Activated B cell treated with CpG ODN at 0.5 μM for 24 hours (primary cell): ENCODE data around the gene EPSTI1. TPM values are rescaled to one million over a fixed set of nuclear protein-coding genes. Genes with fewer than 3 reads are reported as not detected.

Experiments used
- ATAC-seq: fragments of 200-7000 bp; cut with Tn5 transposase; one replicate; pipeline ENCODE4 v1.10.0; 2021; ENCODE audit warnings: low read depth, mild to moderate bottlenecking, moderate library complexity
- CTCF ChIA-PET: fragments of 350-600 bp; sonication (Branson Sonifier 250); formaldehyde crosslinking; loops from one replicate; lab custom pipeline; 2021; ENCODE audit warnings: antibody characterized with exemption; lab: Charles Lee
- POLR2A ChIA-PET: fragments of 350-600 bp; sonication (Branson Sonifier 250); formaldehyde crosslinking; loops from one replicate; lab custom pipeline; 2021; ENCODE audit warnings: antibody characterized with exemption; lab: Charles Lee
- DNase-seq: peaks from one replicate; pipeline ENCODE4 v3.0.0; 2022
- H3K27ac Mint-ChIP-seq: one replicate; pipeline ENCODE4 v1.8.0; 2020; ENCODE audit warnings: mixed read lengths
- H3K27me3 Mint-ChIP-seq: one replicate; pipeline ENCODE4 v1.8.0; 2021; ENCODE audit warnings: mixed read lengths
- H3K36me3 Mint-ChIP-seq: one replicate; pipeline ENCODE4 v1.8.0; 2021; ENCODE audit warnings: low read depth, mixed read lengths
- H3K4me1 Mint-ChIP-seq: one replicate; pipeline ENCODE4 v1.8.0; 2021; ENCODE audit warnings: mixed read lengths
- H3K4me3 Mint-ChIP-seq: one replicate; pipeline ENCODE4 v1.8.0; 2020; ENCODE audit warnings: mild to moderate bottlenecking, mixed read lengths
- H3K9me3 Mint-ChIP-seq: one replicate; pipeline ENCODE4 v1.8.0; 2020; ENCODE audit warnings: mixed read lengths
- intact Hi-C: fragments of 100-400 bp; cut with micrococcal nuclease; formaldehyde crosslinking; loops from one replicate; pipeline ENCODE4 v1.15.1; 2024
- total RNA-seq: library from RNA; stranded (reverse); gene quantifications from 2 replicates; pipeline ENCODE4 v1.2.3, GENCODE V29; 2022
- TF ChIP-seq, protein P1 (sequence below): fragments of 200-600 bp; IDR thresholded peaks from one replicate; pipeline ENCODE4 v1.8.0; 2022; ENCODE audit warnings: antibody characterized with exemption, mild to moderate bottlenecking

EPSTI1 gene
- total RNA-seq, 1 donor from 2014 or later: 32.8 TPM

- Mint-ChIP-seq H3K36me3 (no peaks in the 10 kb centered on the region), H3K27me3 (peaks cover 8% of the 10 kb centered on the region), H3K9me3 (no peaks in the 10 kb centered on the region), H3K4me3 (no peak overlapping the region), H3K4me1 (no peaks in the 10 kb centered on the region), H3K27ac (no peak overlapping the region)
- intact Hi-C loops: no loop called here
- ChIA-PET POLR2A (no interaction called here), CTCF (no interaction called here)
- TF ChIP-seq, protein P1, sequence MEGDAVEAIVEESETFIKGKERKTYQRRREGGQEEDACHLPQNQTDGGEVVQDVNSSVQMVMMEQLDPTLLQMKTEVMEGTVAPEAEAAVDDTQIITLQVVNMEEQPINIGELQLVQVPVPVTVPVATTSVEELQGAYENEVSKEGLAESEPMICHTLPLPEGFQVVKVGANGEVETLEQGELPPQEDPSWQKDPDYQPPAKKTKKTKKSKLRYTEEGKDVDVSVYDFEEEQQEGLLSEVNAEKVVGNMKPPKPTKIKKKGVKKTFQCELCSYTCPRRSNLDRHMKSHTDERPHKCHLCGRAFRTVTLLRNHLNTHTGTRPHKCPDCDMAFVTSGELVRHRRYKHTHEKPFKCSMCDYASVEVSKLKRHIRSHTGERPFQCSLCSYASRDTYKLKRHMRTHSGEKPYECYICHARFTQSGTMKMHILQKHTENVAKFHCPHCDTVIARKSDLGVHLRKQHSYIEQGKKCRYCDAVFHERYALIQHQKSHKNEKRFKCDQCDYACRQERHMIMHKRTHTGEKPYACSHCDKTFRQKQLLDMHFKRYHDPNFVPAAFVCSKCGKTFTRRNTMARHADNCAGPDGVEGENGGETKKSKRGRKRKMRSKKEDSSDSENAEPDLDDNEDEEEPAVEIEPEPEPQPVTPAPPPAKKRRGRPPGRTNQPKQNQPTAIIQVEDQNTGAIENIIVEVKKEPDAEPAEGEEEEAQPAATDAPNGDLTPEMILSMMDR: no peak
- ATAC-seq: no peak
- DNase-seq: no peak
Observed at GRCh38 chr13:42847891-42848663, 144.0 kb downstream of the EPSTI1 start.

- CTCF ChIA-PET: no interaction called here
- no peaks in the 10 kb centered on the region for H3K36me3 Mint-ChIP-seq
- peaks cover 7% of the 10 kb centered on the region for H3K27me3 Mint-ChIP-seq
- H3K27ac Mint-ChIP-seq: no peak overlapping the region
- H3K4me3 Mint-ChIP-seq: no peak overlapping the region
- no peaks in the 10 kb centered on the region for H3K4me1 Mint-ChIP-seq
- no peak for ATAC-seq
- TF ChIP-seq, protein P1: no peak
- H3K9me3 Mint-ChIP-seq: no peaks in the 10 kb centered on the region
- POLR2A ChIA-PET: no interaction called here
- no peak for DNase-seq
- intact Hi-C loops: loop anchor here (5.0 kb wide), 1 partner anchor 965 kb away; no protein-coding TSS in a partner anchor
Observed at GRCh38 chr13:42836930-42837690, 154.9 kb downstream of the EPSTI1 start.

Other genes with a start within 250 kb of the EPSTI1 start
- gene FAM216B, start 210.7 kb downstream of the EPSTI1 start, total RNA-seq: not detected in 2 replicates
- 19.1 and 19.3 TPM in 2 replicates for gene DNAJC15, start 31.3 kb upstream of the EPSTI1 start, total RNA-seq